Activated CD8-positive, alpha-beta memory T cell treated with anti-CD3 and anti-CD28 coated beads for 36 hours (primary cell): Measurements from ENCODE around the gene SLC34A3. TPM values are rescaled to one million over a fixed set of nuclear protein-coding genes. Genes with fewer than 3 reads are reported as not detected.

Experiments used
- CTCF ChIA-PET: fragments of 350-600 bp; sonication (Branson Sonifier 250); formaldehyde crosslinking; loops from one replicate; lab custom pipeline; 2021; ENCODE audit warnings: antibody characterized with exemption; lab: Charles Lee
- POLR2A ChIA-PET: fragments of 350-600 bp; sonication (Branson Sonifier 250); formaldehyde crosslinking; loops from one replicate; lab custom pipeline; 2021; ENCODE audit warnings: antibody characterized with exemption; lab: Charles Lee
- total RNA-seq, 2 experiments: library from RNA; stranded (reverse); gene quantifications; one replicate each; pipeline ENCODE4 v1.2.3, GENCODE V29; 2021

SLC34A3 gene
- total RNA-seq, 2 experiments from 2014 or later = not detected

DNA sequence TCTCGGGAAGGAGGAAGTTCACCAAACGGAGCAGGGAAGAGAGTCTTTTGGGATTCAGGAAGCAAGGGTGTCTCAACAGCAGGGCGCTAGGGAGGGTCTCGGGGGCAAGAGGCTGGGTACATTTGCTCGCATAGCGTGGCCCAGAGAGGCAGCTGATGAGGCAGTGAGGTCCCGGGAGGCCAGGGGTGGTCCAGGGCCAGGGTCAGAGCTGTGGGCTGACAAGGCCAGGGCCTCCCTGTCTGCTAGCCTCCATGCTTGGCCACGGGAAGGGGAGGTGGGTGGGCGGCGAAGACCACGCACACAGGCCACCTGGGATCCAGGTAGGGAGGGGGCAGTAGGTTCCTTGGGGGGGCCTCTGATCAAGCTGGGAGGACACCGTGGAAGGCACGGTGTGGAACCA, 19.2 kb upstream of the SLC34A3 start:
- ChIA-PET CTCF (no interaction called here), POLR2A (interaction anchor here (1.3 kb wide), 1 partner anchor 29 kb away, joined by 3 read pairs; the partner anchor contains the start of gene TUBB4B)

DNA sequence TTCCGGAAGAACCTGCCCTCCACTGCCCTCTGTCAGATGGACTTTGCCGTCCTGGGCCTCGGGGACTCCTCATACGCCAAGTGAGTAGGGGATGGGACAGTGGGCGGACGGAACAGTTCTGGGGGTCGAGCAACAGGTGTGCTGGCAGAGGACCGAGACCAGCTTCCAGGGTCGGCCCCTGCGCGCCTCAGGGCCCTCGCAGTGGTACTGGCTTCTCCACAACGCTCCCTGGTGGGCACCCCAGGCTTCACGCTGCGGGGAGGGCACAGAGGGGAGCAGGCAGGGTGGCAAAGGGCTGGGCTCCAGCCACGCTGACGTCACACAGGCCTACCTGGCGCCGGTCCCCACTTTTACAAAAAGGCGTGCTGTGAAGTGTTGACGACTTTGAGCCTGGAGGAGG, 18.2 kb upstream of the SLC34A3 start:
- POLR2A ChIA-PET = interaction anchor here (1.3 kb wide), 1 partner anchor 28 kb away, joined by 3 read pairs; the partner anchor contains the start of gene TUBB4B
- CTCF ChIA-PET = no interaction called here

DNA sequence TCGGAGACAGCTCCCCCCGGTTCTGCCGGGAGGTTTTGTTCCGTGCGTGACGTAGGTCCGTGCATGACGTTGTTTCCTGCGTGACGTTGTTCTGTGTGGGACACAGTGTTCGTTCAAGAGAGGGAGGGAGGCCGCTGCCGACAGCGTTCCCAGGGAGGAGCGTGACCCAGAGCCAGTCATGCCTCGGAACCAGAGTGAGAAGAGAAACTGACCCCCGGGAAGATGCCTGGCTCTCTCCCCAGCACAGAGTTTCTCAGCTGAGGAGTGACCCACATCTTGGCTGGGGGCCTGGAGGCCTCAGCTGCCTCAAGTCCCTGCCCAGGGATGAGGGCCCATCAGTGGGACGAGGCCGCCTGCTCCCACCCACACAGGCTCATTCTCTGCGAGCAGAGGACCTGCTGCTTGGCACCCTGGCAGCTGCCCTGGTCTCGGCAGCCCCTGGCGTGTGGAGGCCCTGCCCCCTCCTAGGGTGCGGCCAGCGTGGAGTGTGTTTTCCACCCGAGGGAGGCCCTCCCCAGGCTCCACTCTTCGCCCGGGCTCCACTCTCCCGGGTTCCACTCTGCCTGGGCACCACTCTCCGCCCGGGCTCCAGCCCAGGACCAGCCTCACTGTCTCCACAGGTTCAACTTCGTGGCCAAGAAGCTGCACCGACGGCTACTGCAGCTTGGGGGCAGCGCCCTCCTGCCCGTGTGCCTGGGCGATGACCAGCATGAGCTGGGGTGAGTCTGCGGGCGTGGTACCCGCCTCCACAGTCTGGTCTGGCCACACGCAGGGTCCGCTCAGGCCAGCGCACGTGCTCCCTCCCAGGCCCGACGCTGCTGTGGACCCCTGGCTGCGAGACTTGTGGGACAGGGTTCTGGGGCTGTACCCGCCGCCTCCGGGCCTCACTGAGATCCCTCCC, 17.3 kb upstream of the SLC34A3 start:
- POLR2A ChIA-PET = no interaction called here
- CTCF ChIA-PET = no interaction called here

GRCh38 chr9:137214620-137215019, 16.1 kb upstream of the SLC34A3 start:
- CTCF ChIA-PET = no interaction called here

GRCh38 chr9:137215196-137215986, 15.3 kb upstream of the SLC34A3 start:
- ChIA-PET CTCF (no interaction called here), POLR2A (no interaction called here)

More at GRCh38 chr9:137214620-137215019, 16.1 kb upstream of the SLC34A3 start:
- POLR2A ChIA-PET = no interaction called here

- ChIA-PET CTCF (interaction anchor here (0.9 to 1.8 kb wide), 2 partner anchors 40 to 51 kb away, joined by 3 to 4 read pairs; no protein-coding TSS in a partner anchor), POLR2A (no interaction called here)
Observed at GRCh38 chr9:137216188-137216965, 14.3 kb upstream of the SLC34A3 start.

- POLR2A ChIA-PET = no interaction called here
- CTCF ChIA-PET = interaction anchor here (0.8 to 1.8 kb wide), 3 partner anchors 10 to 41 kb away, joined by 3 to 6 read pairs (median 4); partner anchors contain the start of gene RNF224
Observed at GRCh38 chr9:137217276-137218211, 13.2 kb upstream of the SLC34A3 start.

- ChIA-PET POLR2A (no interaction called here), CTCF (interaction anchor here (1.7 kb wide), 1 partner anchor 9 kb away, joined by 6 read pairs; the partner anchor contains the start of gene RNF224)
Observed at GRCh38 chr9:137218212-137218753, 12.4 kb upstream of the SLC34A3 start.

- POLR2A ChIA-PET = interaction anchor here (0.6 kb wide), 1 partner anchor 218 kb away, joined by 4 read pairs; no protein-coding TSS in a partner anchor
- CTCF ChIA-PET = interaction anchor here (1.7 kb wide), 1 partner anchor 8 kb away, joined by 6 read pairs; the partner anchor contains the start of gene RNF224
Observed at GRCh38 chr9:137218754-137219271, 11.9 kb upstream of the SLC34A3 start.

DNA sequence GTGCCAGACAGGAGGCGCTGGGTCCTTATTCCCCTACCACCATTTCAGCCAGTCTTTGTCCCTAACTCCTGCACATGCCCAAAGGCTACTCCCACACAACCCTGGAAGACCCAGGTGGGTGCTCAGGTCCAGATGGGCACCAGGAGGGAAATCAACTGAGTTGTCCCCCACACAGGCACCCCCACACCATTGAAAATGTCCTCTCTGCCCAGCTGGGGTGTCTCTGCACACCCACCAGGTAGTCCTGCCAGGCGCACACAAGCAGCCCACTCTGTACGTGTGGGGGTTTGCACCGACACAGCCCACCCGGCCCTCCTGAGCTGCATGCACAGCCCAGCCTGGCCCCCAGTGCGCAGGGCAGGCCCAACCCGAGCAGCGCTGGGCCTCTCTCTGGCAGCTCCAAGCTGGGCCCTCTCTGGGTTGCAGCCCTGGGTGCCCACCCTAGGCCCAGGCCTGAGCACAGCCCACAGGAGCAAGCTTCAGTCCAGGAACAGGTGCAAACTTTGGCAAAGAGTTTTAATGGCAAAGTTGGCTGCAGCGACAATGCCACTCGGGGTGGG, 10.9 kb upstream of the SLC34A3 start:
- POLR2A ChIA-PET = no interaction called here

DNA sequence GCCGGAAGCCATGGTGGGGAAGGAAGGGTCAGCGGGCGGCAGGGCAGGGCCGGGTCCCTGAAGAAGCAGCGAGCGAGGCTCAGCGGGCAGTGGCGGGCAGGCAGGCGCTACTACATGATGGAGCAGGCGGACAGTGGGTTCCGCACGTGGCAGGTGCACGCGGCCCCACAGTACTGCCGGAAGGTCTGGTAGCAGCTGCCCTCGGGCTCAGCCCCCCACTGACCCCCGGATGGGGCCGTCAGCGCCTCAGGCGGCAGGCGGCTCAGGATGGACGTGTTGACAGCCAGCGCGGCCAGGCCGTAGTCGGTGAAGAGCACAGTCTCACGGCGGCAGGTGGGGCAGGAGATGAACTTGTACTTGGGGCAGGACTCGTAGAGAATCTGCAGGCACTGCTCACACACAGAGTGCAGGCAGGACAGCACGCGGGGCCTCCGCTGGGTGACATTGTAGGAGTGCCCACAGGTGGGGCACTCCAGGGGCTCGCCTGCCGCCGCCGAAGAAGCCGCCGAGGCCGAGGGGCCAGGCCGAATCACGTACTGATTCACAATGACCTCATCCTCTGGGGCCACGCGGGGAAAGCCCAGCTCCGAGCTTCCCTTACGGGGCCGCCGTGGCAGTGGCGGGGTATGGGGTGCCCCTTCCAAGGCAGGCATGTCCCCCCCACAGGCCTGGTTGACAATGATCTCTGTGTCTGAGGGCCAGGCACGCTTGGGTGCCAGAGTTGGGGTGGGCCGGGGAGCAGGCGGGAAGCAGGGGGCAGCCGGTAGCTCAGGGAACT, 10.2 kb upstream of the SLC34A3 start:
- ChIA-PET CTCF (interaction anchor here (0.8 to 1.4 kb wide), 3 partner anchors 16 to 153 kb away, joined by 3 to 4 read pairs (median 4); no protein-coding TSS in a partner anchor), POLR2A (interaction anchor here (0.6 to 0.8 kb wide), 2 partner anchors 13 to 431 kb away, joined by 4 read pairs; no protein-coding TSS in a partner anchor)

More for the DNA sequence above, 10.9 kb upstream of the SLC34A3 start:
- CTCF ChIA-PET = interaction anchor here (0.8 to 1.4 kb wide), 3 partner anchors 17 to 152 kb away, joined by 3 to 4 read pairs (median 4); no protein-coding TSS in a partner anchor

GRCh38 chr9:137221095-137221505, 9.6 kb upstream of the SLC34A3 start:
- ChIA-PET POLR2A (interaction anchor here (0.8 to 0.9 kb wide), 2 partner anchors 11 to 13 kb away, joined by 3 to 4 read pairs; no protein-coding TSS in a partner anchor), CTCF (interaction anchor here (1.4 kb wide), 1 partner anchor 103 kb away, joined by 4 read pairs; no protein-coding TSS in a partner anchor)

DNA sequence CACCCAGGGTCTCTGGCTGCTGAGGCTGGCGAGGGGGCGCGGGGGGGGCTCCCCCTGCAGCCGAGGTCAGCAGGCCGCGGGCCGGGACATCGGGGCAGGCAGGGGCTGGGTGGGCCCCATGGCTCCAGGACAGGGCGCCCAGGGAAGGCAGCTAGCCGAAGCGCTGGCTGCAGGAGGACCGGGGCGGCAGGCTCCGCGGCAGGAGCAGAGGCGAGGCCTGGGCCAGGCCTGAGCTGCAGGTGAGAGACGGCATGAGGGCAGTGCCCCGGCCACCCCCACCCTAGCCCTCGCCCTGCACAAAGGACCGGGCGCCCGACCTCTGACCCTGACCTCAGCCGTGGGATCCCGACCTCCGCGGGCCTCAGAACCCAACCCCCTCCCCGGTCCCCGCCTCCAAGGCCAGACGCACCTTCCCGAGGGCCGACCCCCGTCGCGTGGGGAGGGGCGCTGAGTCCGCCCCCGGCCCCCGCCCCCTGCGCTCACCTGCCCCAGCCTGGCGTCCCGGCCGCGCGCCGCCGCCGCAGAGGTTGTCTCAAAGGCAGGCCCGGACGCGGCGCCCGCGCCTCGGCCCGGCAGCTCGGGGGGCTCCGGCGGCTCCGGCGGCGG, 9.1 kb upstream of the SLC34A3 start:
- ChIA-PET CTCF (interaction anchor here (7.0 kb wide), 1 partner anchor 15 kb away, joined by 49 read pairs; no protein-coding TSS in a partner anchor), POLR2A (interaction anchor here (0.9 to 1.6 kb wide), 2 partner anchors 11 to 32 kb away, joined by 3 to 4 read pairs; no protein-coding TSS in a partner anchor)

GRCh38 chr9:137222190-137223077, 8.3 kb upstream of the SLC34A3 start, which contains the start of gene RNF208:
TSS of gene RNF208 (minus strand) at chr9:137222240. CDS start at chr9:137221212, 1,028 bp downstream.
- CTCF ChIA-PET = interaction anchor here (0.8 to 7.0 kb wide), 11 partner anchors 14 to 435 kb away, joined by 3 to 49 read pairs (median 3); partner anchors contain the start of gene NPDC1
- POLR2A ChIA-PET = interaction anchor here (0.5 to 2.6 kb wide), 11 partner anchors 17 to 136 kb away, joined by 3 to 15 read pairs (median 4); partner anchors contain the start of genes MAN1B1, NDOR1, TMEM203 and TPRN
